HG03575 (cell line): ENCODE measurements around the gene ABCF1.

ENCODE experiments used
- ATAC-seq: cut with Tn5 transposase; IDR thresholded peaks from one replicate; pipeline ENCODE4 v1.9.1; 2021; ENCODE audit not compliant: unreplicated experiment, insufficient number of reproducible peaks, low FRiP score; ENCODE audit errors: extremely low read depth

The ABCF1 gene

DNA sequence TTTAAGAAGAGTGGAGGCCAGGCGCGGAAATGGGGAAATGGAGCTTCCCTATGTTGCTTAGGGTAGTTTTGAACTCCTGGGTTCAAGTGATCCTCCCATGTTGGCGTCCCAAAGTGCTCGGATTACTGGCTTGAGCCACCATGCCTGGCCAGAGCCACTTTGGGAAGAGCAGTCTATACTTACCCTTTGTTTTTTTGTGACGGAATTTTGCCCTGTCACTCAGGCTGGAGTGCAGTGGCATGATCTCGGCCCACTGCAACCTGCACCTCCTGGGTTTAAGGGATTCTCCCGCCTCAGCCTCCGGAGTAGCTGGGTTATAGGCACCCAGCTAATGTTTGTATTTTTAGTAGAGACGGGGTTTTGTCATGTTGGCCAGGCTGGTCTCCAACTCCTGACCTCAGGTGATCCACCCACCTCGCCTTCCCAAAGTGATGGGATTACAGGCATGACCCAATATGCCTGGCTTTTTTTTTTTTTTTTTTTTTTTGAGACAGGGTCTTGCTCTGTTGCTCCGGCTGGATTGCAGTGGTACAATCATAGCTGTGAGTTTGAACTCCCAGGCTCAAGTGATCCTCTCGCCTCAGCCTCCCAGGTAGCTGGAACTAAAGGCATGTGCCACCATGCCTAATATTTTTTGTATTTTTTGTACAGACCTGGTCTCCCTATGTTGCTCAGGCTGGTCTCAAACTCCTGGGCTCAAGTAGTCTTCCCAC is 27.8 kb downstream of the ABCF1 start:
- ATAC-seq: no peak

DNA sequence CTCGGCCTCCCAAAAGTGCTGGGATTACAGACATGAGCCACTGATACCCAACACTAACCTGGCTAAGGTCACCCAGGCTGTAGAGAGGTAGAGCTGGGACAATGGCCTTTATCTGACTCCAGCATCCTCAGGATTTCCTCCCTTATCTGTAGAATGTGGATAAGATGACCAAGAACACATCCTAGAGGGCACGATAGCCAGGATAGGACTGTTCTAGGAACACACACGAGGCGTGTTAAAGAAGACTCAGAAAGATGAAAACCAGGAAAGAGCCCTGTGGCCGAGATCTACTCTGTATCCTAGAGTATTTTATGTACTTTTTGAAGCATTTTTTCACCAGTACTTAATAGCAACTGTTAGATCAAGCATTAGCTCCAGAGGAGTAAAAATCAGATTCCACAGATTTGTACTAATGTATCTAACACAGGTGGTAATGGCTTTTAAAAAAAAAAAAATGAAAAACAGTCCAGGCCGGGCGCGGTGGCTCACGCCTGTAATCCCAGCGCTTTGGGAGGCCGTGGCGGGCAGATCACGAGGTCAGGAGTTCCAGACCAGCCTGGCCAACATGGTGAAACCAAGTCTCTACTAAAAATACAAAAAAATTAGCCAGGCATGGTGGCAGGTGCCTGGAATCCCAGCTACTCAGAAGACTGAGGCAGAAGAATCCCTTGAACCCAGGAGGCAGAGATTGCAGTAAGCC is 28.5 kb downstream of the ABCF1 start:
- ATAC-seq: no peak

DNA sequence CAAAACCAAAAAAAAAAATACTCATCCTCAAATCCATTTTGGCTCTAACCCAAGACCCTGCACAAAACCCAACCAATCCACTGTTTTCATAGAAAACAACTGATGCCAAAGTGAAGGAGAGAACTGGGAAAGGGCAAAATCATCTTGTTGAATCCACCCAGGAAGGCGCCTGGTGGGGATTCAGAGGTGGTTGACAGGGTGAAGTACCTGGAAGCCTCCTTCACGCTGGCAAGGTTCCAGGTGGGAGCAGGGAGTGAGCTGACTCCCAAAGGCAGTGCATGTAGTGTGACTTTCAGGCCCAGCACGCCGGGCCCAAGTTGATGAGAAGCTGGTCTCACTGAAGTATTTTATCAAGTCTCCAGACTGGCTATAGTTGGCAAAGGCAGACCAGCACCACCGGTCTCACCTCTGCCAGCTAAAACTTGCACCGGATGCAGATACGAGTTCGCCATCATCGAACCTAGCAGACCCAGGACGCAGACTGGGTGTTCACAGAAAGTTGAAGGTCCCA is 29.3 kb downstream of the ABCF1 start:
- ATAC-seq: no peak

DNA sequence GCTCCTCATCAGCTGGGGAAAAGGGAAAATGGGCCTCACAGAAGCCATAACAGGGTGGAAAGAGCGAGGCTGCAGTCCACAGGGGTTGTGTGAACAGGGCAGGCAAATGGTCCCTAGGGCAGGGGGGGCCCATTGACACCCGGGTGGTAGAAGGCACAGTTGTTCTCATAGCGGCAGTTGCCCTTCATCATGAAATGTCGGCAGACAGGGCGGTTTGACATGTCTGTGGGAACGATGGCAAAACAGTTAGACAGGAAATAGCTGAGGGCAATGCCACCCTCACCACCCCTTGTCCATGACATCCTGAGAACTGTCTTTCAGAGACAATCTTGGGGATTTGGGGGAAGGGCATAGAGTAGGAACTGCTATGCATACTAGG is 30.2 kb downstream of the ABCF1 start:
- no peak for ATAC-seq

DNA sequence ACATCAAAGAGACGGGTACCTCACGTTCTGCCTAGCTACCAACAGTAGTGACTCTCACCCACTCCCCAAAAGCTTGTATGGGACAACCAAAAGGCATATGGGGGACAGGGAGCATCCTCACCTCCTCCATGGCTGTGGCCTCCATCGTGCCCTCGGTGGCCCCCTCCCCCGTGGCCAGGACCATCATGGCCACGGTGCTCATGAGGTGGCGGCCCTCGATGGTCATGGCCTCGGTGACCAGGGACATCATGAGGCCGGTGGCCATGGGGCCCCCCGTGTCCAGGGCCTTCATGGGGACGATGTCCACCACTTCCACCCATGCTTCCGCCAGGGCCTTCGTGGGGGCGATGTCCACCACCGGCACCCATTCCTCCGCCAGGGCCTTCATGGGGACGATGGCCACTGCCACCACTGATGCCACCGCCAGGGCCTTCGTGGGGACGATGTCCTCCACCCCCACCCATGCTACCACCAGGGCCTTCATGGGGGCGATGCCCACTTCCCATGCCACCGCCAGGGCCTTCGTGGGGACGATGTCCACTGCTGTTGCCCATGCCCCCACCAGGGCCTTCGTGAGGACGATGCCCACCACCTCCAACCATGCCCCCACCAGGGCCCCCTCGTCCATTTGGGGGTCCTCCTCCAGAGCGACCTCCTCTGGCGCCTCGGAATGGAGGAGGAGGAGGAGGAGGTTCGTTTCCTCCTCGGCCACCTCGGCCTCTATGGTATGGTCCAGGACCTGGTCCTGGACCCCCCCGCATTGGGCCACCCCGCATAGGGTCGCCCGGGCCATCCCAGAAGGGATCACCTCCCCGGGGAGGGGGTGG is 30.8 kb downstream of the ABCF1 start:
- no peak for ATAC-seq

DNA sequence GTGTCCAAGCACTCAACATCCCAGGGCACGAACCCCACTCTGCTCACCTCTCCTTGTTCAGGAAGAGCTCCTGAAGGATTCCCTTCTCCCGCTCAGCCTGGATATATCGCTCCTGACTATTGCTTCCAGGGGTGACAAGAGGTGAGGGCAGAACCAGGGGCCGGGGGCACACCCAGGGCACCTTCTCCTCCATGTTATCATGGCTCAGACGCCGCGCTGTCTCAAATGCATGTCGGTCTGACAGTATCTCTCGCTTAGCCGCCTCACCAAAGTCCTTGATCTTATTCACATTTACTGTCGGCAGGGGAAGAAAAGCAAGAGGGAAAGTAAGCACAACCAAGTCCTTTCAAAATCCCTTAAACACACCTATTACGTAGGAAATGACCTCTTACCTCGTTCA is 32.7 kb downstream of the ABCF1 start:
- no peak for ATAC-seq

DNA sequence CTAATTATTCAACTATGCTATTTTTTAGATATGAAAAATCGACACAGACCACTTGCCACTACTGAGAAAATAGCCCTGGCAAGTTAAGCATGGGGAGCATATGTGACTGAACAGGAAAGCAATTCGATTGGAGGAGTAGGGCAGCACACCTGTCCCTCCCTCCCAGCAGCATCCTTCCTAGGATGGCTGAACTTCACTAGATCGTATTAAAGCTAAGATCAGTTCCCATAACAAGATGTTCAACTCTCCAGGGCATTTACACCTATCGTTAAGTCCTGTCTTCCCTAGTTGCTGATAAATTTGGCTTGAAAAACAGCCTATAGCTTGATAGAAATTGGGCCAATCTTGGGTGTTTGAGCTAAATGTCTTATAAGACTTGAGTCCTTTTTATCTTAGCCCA is 38.8 kb downstream of the ABCF1 start:
- ATAC-seq: no peak

DNA sequence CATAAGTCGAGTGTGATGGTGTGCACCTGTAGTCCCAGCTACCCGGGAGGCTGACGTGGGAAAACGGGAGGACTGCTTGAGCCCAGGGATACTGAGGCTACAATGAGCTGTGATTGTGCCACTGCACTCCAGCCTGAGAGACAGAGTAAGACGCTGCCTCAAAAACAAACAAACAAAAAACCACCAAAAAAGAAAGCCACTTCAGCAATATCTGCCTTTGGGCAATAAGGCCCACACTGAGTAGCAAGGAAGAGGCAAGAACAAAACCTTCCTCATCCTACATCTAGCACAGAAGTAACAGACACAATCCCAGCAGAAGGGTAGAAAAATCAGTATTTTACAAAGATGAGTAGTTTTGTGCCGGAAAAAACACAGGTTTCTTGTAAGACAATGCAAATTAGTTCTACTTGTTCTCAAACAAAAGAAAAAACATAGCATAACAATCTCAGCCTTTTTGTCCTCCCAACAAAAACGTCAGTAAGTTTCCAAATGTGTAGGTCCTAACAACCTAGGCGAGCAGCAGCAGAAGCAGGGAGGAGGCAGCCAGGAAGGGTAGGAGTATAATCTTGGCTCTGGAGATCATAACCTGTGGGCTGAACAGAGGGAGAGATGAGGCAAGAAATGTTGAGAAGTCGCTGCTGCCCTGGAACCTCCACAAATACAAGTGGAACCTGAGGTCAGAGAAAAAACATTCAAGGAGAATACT is 40.1 kb downstream of the ABCF1 start:
- ATAC-seq: no peak

DNA sequence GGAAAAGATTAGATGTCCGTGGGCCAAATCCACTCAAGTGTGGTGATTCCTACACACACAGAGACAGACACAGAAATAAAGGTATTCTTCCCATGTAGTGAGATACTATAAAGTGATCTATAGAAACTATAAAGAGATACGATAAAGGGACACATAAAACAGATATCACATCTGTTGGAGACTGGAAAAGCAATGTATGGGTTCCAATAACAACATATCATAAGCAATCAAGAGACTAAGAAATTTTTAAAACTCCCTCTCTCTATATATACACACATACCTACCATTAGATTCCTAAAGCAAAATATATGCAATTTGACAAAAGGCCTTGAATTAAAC is 40.6 kb downstream of the ABCF1 start:
- no peak for ATAC-seq

DNA sequence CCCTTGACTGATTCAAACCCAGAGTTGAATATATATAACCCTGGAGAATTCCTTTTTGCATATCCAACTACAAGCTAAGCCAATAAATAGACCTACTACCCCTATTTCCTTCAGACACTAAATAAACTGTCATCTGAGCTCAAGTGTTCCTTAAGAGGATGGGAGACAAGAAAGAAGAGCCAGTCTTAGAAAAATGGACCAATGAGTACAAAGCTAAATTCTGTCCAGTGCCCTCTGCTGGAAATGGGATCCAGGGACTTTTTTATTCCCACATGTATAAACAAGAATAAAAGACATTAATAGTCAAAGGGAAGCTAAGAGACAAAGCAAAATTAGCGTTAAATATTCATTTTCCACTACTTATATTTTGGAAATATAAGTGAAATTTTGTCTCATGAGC is 41.0 kb downstream of the ABCF1 start:
- ATAC-seq: no peak

DNA sequence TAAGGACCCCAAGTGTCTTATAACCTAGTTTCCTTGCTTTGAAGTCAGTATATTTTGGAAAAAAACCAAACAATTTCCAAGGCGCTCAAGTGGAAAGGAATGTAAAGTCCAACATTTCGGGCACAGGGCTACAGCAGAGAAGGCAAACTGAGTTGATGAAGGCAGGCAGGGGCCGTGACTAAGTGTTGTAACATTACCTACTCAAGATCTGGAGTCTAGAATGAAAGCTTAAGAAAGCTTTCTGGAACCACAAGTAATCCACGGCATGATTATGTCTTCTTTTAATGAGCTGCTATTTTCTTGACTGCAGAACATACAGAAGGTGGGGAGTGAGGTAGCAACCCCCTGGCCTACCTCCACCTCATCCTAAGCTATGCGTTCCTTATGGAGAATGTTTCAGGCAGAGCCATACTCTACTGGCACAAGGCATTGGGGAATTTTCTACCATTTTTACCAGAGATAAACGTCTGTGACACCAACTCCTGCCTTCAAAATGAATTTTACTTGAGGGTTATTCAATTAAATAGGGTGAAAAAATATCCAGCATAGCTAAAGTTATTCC is 41.5 kb downstream of the ABCF1 start:
- ATAC-seq: no peak

DNA sequence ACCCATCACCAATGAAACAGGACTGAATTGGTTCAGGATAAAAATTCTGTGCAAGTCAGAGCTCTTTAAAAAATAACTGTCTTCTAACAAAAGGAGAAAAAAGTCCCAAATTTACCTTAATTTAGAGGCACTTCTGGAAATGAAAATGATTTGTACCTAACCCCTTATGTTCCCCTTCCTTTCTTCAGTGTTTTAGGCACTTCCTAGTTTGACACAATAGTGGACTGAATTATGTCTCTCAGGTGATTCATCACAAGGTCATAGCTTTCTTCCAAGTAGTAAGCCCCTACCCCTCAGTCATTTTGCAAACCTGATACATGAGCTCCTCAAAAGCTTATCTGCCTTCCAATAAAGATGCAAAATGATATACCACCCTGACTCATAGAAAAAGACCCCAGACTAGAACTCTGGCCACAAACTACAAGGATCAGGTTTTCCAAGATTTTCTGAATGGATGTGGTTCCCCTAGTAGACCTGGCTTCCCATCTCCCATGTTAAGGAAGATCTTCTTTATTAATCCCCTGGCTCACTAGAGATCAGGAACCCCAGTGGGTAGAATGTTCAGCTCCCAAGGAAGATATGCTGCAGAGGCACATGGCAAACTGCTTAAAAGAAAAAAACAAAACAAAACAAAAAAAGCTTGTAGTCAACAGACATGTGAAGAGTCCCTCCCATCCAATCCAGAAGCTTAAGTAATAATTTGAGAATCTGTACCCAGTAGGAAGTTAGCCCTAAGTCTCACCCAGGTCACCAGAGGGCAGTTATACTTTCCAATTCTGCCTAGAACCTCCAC is 42.2 kb downstream of the ABCF1 start:
- ATAC-seq: no peak

DNA sequence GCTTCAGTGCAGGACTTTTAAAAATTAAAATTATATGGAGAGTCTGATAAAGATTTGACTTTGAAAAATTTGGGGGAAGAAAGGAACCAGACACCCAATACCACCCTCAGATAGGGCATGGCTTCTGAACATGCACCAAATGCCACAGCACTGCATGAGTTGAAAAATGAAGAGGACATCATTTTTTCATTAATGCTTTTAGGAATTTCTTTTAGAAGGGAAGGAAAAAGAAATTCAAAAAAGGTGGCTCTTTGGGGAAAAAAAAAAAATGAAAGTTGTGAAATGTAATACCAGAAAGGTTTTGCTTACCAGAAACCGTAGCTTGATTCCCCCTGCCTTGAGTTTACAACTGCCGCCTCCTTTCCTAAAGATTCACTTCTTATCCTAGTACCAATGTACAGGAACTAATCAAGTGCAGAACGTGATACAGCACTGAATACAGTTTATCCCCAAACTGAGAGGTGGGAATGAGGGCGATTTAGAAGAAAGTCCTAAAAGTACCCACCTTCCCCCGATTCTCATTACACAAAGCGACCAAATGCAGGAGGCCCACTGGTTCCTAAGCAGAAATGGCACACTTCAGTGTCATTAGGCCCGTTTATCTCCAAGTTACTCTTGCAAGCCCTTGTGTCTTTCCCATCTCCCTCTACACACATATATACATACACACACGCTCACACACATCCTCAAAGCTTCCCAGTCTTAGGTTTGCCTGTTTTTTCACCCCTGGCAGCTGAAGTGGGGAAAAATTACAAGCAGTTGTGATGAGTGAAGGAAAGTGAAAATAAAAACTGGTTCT is 43.0 kb downstream of the ABCF1 start:
- ATAC-seq: no peak

DNA sequence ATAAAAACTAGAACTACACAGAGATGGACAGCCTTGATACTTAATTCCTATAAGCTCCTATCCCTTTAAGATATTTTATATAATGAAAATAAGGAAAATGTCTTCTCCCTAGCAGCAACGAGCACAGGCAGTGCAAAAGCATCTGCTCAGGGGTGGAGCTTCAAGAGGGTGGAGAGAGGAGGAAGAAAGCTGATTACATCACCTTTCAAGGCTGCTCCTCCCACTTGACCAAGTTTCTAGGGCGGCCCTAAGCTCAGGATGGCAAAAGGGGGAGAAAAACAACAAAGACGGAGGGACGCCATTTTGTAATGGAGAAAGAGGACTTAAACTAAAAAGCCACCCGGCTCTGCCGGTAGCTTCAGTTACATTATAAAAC is 43.6 kb downstream of the ABCF1 start:
- ATAC-seq: no peak

DNA sequence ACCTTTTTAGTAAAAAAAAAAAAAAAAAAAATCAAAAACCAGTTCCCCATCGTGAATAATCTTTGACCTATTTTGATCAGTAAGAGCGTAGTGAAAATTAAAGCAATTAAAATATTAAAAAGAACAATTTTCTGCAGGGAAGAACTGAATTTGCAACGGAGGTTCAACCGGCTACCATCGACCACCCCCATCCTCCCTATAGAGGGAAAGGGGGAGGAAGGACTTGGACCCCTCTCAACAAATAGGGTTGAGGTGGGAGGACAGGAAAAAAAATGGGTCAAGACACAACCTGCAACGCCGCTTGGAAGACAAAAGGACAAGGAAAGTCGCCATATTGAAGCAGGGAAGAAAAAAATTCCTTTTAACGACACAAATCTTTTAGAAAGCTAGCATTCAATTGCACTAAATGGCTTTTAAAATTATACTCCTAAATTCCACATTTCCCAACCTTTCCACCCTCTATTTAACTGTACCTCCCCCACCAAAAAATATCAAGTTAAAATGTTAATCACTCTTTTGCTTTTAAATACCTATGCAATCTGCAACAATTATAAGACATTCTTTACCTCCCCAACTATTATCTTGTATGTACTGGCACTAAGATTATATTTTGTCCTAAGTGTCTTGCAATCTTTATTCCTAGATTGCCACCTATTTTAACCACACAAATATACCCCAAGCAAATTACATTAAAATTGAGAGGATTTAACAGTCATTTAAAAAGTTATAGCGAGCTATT is 44.1 kb downstream of the ABCF1 start:
- ATAC-seq: no peak

DNA sequence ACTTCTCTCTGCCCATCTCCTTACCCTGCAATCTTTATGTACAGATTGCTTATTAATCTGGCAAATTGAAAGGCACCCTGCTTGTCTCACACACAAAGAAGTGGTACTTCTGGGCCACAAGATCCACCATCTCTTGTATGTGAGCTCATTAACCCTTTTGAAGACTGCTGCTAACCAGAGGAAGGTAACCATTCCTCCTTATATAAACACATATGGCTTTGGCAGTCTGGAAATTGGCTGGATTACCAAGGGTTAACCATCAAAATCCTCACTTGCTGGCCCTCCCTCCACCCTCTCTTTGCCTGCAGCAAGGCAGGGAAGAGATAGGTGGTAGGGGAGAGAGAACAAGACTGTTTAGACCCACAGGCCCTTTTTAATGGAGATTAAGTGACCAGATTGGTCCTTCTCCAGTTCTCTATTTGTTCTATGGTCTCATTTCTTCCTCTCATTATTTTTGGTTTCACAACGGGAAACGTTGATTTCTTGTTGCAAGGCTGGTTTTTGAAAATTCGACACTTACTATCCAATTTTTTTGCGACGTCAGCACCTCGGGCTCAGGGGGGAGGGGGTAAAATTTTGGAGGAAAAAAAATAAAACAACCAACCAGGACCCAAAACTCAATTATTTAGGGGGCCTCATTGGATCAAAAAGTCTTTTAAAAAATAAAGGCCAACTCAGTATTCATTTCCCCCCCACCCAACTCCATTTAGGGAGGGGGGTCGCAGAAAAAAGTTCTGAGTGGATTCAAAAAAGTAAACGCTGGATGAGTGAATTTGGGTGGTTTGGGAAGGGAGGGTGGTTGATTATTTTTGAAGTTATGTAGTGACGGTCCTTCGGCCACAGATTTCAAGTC is 44.9 kb downstream of the ABCF1 start:
- ATAC-seq: no peak
